ENCODE results near the gene GPANK1.

The GPANK1 gene

GRCh38 chr6:31614684-31615578, 49.9 kb downstream of the GPANK1 start, which contains the start of gene AIF1:
Gene AIF1 (plus strand): TSS chr6:31615234. CDS start chr6:31615330, 96 bp downstream.
- no peak within 1 kb of the TSS for H3K4me3 ChIP-seq (ENCODE audit: low read length)
- no peak for DNase-seq (ENCODE audit: low read depth)
- TF ChIP-seq CTCF (conservative IDR thresholded peaks at IDR 0.05; ENCODE audit: low read depth, low read length): no peak

- no peak for DNase-seq (ENCODE audit: low read depth)
- no peak for TF ChIP-seq CTCF (conservative IDR thresholded peaks at IDR 0.05; ENCODE audit: low read depth, low read length)
- H3K4me3 ChIP-seq (ENCODE audit: low read length): no peak overlapping the region
These were observed 50.6 kb downstream of the GPANK1 start for GRCh38 chr6:31614075-31614619.

Data from retinal pigment epithelial cell (primary cell).